Embryonic facial prominence (tissue), 1 donor: Measurements from ENCODE around the gene PAQR9.
"Not testable (repeated sequence)": the region's sequence is repeated elsewhere in the genome, so short reads cannot be mapped to it uniquely, and the experiment has no call there.

ENCODE experiments used
- DNase-seq: peaks from one replicate; pipeline ENCODE4 v3.0.0-alpha.2; 2016; ENCODE audit errors: extremely low spot score

Gene PAQR9, protein sequence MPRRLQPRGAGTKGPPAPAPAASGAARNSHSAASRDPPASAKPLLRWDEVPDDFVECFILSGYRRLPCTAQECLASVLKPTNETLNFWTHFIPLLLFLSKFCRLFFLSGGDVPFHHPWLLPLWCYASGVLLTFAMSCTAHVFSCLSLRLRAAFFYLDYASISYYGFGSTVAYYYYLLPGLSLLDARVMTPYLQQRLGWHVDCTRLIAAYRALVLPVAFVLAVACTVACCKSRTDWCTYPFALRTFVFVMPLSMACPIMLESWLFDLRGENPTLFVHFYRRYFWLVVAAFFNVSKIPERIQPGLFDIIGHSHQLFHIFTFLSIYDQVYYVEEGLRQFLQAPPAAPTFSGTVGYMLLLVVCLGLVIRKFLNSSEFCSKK

DNA sequence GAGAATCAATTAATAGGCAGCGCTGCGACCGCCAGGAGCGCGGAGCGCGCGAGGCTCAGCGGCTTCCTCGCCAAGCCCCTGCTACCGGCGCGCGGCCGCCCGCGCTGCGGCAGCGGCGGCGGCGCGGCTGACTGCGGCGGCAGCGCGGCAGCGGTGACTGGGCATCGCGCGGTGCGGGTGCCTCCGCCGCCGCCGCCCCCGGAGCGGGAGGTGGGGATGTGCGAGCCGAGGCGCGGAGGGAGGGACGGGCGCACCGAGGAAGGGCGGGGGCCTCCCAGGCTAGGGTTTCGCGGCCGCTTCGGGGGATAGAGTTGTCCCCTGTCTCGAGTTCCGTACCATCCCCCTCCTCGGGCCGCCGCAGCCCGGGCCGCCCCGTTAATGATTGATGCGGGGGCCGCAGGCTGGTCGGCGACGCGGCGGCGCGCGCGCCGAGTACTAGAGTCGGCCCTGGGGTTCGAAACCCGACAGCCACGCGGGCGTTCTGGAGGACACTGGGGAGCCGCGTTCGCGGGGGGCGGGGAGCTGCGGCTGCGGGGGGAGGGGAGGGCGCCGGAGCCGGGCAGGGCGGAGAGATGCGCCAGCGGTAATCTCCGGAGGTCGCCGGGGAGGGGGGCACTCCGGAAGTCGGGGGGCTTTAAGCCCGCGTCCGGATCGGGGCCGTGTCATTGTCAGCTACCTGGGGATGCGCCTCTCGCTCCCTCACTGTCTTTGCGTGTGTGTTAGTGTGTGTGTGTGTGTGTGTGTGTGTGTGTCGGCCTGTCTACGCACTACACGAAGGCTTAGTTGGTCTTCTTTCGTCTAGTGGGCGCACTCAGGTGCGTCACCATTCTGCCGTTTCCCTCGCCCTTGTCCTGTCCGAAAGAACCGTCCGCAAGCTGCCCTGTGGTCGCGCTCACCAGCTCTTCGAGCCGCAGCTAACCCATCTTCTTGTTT, at the start of gene PAQR9:
TSS of gene PAQR9 (minus strand) at position 159 of the 933 bp plus-strand sequence. CDS start 338 bp downstream, outside the sequence.
- no peak for DNase-seq

DNA sequence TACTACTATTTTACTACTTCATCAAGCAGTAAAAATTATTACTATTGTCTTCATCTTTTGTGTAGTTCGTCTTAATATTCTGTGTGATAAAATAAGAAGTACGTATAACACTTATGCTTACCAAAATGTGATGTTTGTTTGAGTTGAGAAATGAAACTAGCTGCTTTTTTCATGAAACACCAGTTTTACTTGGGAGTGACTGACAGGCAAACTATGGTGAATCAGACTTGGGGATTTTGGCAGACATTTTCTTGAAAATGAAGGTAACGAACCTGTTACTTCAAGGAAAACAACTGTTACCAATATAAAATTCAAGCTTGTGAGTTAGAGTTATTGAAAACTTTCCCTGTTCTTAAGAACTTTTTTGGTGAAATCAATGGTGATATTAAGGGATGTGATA, 48.2 kb upstream of the PAQR9 start:
- no peak for DNase-seq

DNA sequence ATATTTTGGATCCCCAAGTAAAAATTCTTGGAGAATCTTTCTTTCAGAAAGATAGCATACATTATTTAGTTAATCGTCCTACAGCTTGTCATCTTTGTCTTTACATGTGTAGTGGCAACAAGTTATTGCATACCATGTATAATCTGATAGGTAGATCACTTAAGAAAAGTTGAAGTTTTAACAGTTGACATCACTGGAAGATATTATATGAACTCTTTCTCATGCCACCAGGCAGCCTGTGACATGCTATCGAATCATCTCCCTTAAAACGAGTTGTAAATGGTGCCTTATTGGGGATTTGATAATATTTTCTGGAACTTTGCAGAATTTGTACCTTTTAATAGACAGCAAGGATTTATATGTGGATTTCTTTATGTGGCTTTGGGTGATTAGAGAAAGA, 46.5 kb upstream of the PAQR9 start:
- no peak for DNase-seq

DNA sequence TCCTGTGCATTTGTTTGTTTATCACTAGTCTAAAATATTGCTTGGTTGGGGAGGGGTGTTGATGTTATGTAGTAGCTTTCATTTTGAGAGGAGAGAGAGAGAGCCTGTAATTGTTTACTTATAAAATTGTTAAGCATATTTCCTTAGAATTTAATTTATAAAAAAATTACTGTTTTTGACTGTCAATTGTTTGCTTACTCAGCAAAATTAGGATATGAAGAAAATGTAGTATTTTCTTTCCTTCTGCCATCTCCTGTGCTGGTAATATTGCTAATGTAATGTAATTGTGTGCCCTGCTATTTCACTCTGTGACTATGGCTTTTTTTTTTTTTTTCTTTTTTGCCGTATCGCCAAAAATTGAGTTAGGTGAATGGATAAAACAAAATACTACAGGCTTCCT, 41.3 kb upstream of the PAQR9 start:
- DNase-seq = no peak

DNA sequence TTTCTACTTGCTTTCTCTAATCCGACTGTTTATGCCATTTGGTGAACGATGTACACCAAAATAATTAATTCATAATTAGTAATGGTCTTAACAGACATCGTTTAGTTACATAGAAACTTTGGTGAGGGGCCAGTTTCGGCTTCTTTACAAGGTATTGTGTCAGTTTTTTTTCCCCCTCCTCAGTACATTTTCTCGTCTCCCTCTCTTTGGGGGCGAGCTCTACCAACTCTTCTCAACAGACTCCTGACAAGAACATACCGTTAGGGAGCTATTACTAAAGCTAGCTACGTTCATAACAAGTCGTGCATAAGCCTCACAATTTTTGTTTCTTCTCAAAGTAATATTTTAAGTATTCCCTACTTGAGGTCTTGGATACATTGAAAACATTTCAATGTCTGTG, 39.3 kb upstream of the PAQR9 start:
- DNase-seq = no peak

DNA sequence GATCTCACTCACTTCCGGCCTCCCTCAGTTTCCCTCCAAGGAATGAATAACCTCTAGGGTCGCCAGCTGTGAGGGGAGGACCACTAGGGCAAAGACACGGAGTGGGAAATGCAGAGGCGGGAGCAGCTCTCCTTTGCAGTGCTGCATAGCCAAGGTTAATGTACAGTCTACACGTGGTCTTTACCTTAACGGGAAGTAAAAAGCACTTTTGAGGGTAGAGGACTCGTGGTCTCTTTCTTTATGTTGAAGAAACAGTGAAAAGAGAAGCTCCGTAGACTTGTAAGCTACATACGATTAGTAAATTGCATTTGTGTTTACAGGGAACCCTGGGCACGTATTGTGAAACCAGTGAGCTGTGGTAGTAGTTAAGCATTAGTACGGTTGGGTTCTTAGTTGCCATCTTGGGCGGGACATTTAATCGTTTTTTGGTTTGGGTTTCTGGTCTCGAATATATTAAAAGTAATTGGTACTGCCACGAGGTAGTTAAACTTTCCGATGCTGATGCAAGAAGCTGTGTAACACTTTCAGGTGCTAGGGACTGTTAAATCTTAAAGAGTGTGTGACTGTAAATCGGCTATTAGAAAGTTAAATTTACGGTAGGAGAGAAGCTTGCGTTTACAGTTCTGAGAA, 38.7 kb upstream of the PAQR9 start:
- no peak for DNase-seq

DNA sequence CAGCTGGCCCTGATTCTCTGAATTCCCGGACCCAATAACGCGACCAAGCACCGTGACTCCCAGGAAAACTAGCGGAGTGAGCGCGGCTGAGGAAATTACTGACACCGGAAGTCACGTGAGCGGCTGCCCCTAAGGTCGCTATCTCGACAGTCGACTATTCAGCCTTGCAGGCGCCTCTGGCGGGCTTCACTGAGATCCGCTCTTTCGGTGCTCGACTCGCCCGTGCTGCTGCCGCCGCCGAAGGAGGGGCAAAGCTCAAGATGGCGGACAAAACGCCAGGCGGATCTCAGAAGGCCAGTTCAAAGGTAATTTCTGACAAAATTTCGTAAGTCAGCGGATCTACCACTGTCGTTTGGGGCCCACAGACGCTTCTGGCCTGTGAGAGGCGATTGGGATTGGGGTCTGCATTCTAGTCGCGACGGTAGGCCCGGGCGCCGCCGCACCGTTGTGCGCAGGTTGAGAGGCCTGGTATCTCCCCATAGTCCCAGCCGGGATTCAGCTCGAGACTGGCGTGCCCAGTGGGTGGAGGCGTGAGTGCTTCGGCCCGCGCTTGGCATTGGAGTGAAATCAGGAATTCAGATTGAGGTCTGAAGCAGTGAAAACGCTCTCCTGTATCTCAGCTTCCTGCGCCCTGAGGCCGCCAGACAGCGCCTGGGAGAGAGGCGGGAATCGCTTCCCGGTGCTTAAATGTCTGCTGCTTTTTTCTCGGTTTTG, 38.1 kb upstream of the PAQR9 start, which contains the start of gene U2SURP:
TSS of gene U2SURP (plus strand) at position 202 of the 714 bp plus-strand sequence. CDS start at position 261, 59 bp downstream.
- peak; percentile 98 for DNase-seq

DNA sequence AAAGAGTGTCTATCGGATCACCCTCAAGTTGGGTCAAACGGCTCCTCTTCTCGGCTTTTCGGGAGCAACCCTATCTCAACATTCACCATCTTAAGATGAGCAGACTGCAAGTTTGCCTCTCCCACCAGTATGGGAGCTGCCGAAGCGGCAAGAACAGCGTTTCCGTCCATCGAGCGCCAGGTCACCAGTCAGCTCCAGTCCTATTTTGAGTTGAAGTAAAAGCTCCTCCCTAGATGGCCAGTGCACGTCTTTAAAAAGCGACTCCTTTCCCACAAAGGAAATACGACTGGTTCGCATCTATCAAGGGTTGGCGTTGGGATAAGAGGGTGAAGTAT, 37.5 kb upstream of the PAQR9 start:
- DNase-seq = no peak

DNA sequence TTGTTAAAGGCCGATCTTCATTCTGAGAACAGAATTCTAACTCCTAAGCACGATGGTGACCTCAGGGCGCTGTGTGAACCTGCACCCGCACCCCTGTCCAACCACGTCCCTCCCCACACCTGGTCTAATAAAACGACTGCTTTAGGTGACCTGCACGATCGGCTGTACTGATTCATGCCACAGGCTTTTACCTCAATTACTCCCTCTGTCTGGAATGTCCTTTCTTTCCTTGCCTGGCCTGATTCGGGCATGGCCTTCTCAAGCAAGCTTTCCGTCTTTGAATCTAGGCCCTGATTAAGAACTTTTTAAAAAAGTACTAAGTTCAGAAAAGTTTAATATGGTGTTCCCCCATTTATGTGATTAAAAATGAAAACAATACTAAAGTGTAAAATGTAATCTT, 37.1 kb upstream of the PAQR9 start:
- no peak for DNase-seq

DNA sequence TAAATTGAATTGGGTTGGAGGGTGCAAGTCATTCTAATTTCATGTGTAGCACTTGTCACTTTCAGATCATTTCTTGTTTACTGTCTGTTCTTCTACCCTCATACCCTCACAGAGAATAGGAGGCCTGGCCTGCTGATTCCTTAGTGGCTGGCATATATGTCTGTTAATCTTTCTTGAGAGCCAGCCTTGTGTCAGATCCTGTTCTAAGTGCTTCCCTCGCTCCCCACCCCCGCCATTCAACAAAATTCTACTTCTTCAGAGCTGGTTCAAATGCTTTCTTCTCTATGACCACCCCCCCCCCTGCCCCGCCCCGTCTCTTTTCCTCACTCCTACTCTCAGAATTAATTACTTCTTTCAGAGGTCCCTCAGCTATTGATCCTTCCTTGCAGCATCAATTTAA, 36.4 kb upstream of the PAQR9 start:
- DNase-seq = no peak

DNA sequence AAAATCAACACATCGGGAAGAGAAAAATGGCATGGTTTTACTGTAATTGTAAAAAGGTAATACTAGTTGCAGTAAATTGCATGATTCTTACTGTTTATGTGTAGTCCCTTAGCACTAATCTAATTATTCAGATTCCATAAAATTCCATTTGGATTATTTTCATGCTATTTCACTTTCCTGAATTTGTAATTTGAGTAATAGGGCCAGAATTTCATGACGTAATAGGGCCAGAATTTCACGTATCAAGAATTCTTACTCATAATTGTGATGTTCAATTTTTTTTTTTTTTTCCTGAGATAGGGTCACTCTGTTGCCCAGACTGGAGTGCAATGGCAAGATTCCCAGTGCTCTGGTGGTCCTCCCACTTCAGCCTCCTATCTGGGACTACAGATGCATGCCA, 35.0 kb upstream of the PAQR9 start:
- no peak for DNase-seq

DNA sequence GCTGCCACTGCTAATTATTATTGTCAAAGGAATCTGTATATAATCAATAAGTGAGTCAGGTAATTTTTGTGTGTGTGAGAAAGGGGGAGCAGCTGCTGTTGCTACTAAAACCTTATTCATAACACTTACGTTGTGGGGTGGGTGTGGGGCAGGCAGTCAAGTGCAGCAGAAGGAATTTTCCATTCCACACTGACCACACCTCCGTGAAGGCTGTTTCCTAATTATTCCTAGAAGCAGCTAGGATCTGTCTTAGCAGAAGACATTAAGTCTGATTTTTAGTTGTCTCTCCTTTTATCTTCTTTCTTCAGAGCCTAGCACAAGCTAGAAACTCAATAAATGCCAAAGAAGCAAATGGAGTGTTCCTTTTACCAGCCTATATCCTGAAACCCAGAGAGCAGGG, 33.9 kb upstream of the PAQR9 start:
- DNase-seq = no peak

DNA sequence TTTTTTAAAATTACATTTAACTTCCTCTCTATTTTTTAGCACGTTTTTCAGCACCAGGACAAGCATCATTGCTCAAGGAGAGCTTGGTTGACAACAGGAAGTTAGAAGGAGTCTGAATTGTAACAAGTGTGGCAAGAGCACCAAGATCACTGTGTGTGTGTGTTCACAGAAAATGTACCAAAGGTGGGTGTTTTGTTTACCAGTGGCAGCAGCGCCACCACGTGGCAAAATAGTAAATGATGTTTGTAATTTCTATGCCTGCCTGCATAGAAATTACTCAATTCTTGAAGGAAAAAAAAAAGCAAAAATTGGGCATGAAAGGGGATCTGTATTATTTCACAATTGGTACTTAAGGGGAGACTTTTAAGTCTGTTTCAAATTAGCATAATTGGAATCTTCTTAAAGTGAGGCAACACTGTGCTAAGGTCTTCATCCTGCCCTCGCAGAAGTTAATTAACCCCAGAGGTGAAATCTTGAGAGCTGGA, 30.5 kb upstream of the PAQR9 start:
- DNase-seq = peak; percentile 34

DNA sequence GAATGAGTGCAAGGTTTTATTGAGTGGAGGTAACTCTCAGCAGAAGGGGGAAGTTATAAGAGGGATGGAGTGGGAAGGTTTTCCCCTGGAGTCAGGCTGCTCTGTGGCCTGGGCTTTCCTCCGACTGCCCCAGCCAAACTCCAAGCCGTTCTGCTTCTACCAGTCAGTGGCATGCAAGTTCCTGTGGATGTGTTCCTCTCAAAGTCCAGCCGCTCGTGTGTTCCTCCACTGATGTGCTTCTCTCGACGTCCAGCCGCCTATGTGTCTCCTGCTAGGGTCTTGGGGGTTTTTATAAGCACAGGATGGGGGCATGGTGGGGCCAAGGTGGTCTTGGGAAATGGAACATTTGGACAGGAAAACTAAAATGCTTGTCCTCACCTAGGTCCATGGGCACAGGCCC, 28.8 kb upstream of the PAQR9 start:
- no peak for DNase-seq

DNA sequence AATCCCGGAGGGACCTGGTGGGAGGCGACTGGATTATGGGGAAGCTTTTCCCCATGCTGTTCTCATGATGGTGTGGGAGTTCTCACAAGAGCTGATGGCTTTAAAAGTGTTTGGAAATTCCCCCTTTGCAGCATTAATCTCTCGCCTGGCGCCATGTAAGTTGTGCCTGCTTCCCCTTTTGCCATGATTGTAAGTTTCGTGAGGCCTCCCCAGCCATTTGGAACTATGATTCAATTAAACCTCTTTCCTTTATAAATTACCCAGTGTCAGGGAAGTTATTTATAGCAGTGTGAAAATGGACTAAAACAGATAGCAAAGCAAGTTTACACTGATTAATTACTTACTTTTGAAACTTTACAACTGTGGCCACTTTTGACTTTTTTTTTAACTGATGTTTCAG, 27.2 kb upstream of the PAQR9 start:
- DNase-seq = no peak

DNA sequence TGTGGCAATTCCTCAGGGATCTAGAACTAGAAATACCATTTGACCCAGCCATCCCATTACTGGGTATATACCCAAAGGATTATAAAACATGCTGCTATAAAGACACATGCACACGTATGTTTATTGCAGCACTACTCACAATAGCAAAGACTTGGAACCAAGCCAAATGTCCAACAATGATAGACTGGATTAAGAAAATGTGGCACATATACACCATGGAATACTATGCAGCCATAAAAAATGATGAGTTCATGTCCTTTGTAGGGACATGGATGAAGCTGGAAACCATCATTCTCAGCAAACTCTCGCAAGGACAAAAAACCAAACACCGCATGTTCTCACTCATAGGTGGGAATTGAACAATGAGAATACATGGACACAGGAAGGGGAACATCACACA, 25.4 kb upstream of the PAQR9 start:
- not testable (repeated sequence) for DNase-seq

DNA sequence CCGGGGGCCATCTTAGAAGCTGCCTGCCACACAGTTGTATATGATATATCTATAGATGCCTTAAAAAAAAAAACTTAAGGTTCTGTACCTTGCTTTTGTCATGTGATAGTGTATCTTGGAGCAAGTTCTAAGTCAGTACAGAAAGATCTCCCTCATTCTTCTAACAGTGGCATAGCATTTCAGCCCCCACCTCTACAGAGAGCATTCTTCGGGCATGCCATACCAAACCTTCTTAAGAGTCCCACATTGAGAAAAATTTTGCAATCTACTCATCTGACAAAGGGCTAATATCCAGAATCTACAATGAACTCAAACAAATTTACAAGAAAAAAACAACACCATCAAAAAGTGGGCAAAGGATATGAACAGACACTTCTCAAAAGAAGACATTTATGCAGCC, 24.7 kb upstream of the PAQR9 start:
- DNase-seq = not testable (repeated sequence)

DNA sequence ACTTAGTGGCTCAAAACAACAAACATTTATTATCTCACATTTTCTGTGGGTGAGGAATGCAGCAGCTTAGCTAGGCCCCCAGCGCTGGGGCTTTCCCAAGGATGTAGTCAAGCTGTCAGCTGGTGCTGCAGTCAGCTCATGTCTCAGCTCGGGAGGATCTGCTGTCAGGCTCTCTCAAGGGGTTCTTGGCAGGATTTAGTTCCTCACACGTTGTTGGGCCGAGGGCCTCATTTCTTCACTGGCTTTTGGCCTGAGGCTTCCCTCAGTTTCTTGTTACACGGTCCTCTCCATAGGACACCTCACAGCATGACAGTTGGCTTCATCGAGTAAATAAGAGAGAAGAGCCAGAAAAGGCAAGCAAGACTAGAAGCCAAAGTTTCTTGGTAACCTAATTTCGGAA, 24.2 kb upstream of the PAQR9 start:
- no peak for DNase-seq

DNA sequence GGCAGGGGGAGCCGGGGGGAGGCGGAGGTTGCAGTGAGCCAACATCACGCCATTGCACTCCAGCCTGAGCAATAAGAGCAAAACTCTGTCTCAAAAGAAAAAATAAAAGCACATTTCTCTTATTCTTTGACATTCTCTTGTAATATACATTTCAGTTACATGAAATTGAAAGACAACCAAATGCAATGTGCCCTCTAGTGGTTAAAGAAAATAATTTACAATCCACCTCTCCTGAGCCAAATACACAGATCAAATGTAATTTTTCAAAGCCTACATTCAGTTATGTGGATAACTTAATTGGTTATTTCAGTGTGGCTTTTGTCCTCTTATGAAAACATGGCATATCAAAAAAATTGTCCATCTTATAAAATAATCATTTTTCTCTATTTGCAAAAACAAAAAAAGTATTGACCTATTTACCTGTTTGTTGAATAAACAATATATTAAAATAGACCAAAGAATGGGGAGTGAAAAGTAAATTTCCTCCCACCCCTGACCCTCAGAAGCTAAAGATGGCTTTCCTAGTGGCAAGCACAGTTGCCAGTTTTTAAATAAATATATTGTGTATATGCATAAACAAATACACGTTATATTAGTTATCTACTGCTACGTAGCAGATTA, 23.7 kb upstream of the PAQR9 start:
- DNase-seq = peak; percentile 37

DNA sequence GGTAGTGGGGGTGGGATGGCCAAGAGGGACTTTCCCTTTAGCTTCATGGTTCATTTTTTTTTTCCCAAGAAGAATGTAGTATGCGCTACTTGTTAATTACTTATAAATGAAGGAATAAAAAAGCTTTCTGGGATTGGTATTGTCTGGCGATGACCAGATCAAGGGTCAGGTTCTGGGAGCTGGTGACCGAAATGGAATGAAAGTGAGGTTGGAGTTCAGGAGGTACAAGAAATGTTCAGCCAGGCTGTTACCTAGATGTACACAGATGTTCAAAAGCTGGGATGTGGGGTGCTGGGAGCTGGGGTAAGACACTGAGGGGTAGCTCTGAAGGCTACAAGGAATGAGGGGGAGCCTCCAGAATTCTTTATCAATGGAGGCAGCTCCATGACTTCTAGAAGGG, 20.8 kb upstream of the PAQR9 start:
- no peak for DNase-seq

DNA sequence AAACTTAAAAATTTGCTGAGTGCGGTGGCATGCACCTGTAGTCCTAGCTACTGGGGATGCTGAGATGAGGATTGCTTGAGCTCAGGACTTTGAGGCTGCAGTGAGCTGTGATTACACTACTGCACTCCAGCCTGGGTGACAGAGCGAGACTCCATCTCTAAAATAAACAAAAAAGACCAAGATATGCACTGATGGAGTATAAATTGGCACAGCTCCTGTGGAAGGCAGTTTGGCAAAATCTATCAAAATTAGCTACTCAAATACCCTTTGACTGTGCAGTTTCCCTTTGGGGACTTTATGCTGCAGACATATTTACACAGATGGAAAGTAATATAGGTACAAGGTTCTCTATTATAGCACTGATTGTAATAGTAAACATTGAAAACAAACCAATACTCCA, 19.8 kb upstream of the PAQR9 start:
- no peak for DNase-seq
